NCI-H345 treated with DMSO at 0.1 percent for 48 hours (cell line): ENCODE data around the gene MTA3.
"Not testable (repeated sequence)": the region's sequence is repeated elsewhere in the genome, so short reads cannot be mapped to it uniquely, and the experiment has no call there.

Source experiments
- DNase-seq: peaks from one replicate; lab custom pipeline; 2025; ENCODE audit not compliant: unreplicated experiment; lab: John Stamatoyannopoulos, UW

The MTA3 gene

GRCh38 chr2:42724886-42725285 is 156.5 kb downstream of the MTA3 start:
- DNase-seq: no peak

DNA sequence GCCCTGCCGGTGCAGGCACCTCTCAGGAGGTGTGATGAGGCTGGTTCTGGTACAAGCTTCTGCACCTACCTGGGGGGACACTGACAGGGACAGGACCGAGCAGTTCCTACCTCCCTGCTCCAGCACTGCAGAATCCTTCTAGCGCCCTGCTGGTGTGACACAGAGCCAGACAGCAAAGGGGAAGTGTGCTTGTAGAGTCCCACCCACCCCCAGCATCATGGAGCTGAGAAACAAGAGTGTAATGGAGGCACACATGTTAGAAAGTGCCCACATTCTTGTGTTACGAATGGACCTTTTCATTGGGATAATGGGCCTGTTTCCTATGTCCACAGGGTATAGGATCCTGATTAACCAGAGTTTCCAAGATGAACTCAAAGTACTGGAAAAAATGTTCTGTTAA is 157.2 kb downstream of the MTA3 start:
- DNase-seq: no peak

DNA sequence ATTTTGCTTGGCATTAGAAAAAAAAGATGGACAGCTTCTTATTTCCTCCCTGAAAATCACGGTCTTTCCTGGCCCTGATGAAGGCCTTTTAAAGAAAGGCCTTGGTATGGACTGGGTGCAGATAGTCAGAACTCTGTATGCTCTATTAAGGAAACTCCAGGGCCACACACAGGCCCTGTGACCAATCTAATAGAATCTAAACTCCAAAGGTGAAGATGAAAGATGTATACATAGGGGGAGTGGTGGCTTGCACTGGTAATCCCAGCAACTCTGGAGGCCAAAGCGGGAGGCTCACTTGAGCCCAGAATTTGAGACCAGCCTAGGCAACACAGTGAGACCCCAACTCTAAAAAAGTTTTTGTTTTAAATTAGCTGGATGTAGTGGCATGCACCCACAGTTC is 158.2 kb downstream of the MTA3 start:
- DNase-seq: no peak

GRCh38 chr2:42731316-42731715 is 162.9 kb downstream of the MTA3 start:
- DNase-seq: not testable (repeated sequence)

GRCh38 chr2:42733852-42734251 is 165.4 kb downstream of the MTA3 start:
- no peak for DNase-seq

- no peak for DNase-seq
These were observed 168.3 kb downstream of the MTA3 start for GRCh38 chr2:42736598-42737322.

GRCh38 chr2:42741140-42741539 is 172.7 kb downstream of the MTA3 start:
- no peak for DNase-seq

- no peak for DNase-seq
These were observed 174.6 kb downstream of the MTA3 start for GRCh38 chr2:42742740-42743658.

DNA sequence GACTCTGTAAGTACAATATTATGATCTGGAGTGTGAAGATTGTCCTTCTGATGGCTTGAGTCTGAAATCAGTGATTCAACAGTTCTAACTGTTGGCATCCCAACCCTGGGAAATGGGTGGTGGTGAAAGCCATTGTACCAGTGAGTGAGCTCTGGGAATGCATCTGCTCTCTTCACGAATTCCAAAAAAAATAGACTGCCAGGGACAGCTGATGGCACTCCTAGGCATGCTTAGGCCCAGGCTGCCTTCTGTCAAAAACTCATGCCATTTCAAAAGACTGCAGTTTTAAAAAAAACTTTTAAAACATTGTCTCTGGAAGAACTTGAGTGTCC is 175.2 kb downstream of the MTA3 start:
- DNase-seq: no peak

DNA sequence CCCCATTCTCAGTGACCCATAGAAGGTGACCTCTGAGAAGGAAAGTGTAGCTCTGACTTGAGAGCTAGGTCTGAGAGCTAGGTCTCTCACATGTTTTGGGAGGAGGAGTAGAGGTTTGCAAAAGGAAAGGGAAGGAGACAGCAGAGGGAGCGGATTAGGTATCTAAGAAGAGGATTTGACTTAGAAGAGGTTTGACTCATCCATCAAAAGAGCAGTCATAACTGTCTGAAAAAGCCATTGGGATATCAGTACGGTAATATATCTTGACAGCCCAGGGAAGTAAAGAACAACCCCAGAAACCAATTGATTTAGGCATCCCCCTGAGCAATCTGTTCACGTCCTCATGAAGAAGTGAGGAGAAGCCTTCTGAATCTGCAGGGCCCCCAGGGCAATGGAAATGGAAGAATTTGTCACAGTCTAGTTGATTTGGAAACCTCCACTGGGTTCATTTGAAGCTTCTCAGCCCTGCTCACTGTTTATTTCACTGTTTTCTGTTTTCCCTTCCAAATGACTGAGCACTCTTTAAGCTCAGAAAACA is 176.2 kb downstream of the MTA3 start:
- no peak for DNase-seq

DNA sequence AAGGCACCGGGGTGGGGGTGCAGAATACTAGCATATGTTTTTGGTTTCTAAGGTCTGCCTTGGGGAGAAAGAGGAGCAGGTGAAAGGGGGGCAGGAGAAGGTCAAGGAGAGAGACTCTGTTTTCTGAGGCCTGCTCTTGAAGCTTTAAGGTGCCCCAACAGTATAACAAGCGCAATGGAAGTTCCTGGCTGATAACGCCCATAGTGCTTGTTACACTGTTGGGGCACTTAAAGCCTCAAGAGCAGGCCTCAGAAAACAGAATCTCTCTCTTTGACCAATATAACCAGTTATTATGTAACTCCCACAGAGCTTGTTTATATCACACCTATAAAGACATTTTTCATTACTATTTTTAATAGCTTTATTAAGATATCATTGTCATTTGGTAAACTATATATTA is 179.0 kb downstream of the MTA3 start:
- DNase-seq: no peak

DNA sequence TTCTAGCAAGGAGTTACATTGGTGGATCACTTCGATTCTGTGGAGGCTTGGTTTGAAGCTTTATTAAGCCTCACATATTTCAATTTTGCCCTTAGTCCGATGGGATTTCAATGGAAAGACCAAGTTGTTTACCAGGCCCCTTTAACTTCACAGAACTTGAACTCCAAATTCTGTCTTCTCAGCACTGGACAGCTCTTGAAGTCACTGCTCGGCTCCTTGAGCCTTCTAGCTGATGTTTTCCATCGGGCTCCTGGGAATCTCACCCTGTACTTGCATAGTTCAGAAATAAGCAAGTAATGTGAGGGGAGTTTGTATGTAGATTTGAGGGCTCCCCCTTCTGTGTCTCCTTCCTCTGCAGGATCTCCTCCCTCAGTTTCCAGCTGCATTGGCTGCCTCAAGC is 180.4 kb downstream of the MTA3 start:
- no peak for DNase-seq

DNA sequence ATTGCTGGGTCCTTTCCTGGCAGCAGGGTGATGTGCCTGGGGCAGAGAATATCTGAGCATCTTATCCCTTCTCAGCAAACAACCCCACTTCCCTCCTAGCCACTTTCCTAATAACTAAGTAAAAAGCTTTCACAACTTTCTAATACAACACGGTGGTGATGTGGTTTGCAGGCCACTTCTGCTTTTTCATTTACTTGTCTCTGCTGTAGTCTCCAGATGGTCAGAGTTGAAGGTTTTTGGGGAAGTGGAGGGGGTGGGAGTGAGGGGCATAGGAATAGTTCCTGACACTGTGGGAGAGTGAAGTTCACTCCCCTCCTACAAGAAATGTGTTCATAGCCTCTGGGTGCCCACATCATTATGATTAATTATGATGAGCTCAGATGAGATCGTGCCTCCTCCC is 183.9 kb downstream of the MTA3 start:
- no peak for DNase-seq

- DNase-seq: no peak
These were observed 184.7 kb downstream of the MTA3 start for GRCh38 chr2:42752816-42753813.

GRCh38 chr2:42754021-42754775 is 185.8 kb downstream of the MTA3 start:
- DNase-seq: no peak

DNA sequence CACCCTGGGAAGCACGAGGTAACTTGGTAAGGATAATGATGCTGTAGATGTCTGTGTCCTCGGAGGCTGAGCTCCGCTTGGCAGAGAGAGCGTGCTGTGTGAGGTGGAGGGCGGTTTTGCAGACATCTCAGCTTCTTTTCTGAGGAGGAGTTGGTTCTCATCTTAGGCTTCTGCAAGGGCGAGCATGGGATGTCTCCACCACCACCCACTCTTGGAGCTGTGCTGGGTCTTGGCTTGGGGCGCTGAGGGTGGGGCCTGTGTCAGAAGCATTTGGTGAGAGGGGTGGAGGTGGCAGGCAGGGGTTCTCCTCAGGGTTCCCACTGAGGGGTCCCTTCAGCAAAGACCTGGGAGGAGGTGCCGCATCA is 186.3 kb downstream of the MTA3 start:
- no peak for DNase-seq

DNA sequence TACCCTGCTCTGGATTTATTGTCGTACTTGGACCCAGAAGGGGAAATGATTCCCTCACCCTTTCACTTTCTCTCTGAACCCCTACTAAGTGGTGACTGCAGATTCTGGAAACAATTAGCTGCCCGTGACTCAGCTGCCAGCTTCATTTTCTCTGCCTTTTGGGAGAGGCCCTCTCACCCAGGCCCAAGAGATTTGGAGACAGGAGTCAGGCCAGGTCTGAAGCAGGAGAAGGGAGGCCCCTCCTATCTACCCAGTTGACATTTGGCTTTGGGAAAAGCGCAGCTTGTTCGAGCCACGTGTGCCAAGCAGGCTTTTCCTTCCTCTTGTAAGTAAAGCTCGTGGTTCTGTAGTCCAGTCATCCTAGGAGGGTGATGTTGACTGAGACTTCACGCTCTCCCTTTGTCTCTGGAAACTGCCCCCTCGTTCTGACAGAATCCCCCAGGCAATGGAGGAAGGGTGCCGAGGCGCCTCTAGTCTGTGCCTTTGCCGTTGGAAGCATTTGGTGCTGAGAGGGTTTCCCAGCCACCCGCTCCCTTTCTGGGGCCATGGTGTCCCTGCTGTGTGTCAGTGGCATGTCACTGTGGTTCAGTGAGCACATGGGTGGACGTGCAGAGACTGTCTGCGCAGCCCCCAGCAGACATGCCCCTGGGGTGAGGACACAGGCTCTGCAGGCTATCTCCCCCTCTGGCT is 186.9 kb downstream of the MTA3 start:
- no peak for DNase-seq

- no peak for DNase-seq
These were observed 187.8 kb downstream of the MTA3 start for GRCh38 chr2:42756150-42756775.

DNA sequence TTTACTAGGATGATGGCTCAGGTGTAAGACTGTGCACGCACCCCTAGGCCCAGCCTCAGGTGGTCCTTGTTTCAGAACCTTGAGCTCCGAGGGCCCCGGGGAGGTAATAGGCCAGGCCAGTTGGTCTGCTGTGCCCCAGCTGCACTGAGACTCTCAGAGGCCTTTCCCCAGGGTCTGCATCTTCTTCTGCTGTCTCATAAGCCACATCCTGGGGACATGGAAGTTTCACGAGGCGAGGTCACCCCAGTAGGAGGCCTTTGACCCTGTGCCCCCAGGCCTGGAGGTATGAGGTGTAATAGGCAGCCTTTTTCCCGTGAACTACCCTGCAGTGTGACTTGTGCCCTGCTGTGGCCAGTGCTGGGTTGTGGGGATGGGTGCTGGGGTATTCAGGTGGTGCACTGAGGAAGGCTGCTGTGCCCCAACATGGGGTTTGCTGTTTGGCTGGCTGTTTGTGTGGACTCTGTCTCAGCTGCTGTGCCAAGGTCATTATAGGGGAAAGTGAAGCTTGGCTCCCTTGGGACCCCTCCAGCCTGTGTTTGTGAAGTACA is 188.6 kb downstream of the MTA3 start:
- DNase-seq: no peak
